ENCODE data around the gene FIGNL2.
"Not testable (repeated sequence)": the region's sequence is repeated elsewhere in the genome, so short reads cannot be mapped to it uniquely, and the experiment has no call there.

FIGNL2 gene

GRCh38 chr12:51848326-51848727 lies at the start of gene FIGNL2:
Gene FIGNL2, minus strand, starts transcription at chr12:51848718. Its CDS starts 26,305 bp downstream, at chr12:51822413.
- no peak for DNase-seq

- no peak for DNase-seq
Observed at GRCh38 chr12:51897181-51897580, 48.7 kb upstream of the FIGNL2 start.

GRCh38 chr12:51896236-51896635 lies 47.7 kb upstream of the FIGNL2 start:
- DNase-seq: no peak

- DNase-seq: no peak
Observed at GRCh38 chr12:51895378-51896135, 47.0 kb upstream of the FIGNL2 start.

- DNase-seq: no peak
Observed at GRCh38 chr12:51893786-51894185, 45.3 kb upstream of the FIGNL2 start.

GRCh38 chr12:51891843-51892242 lies 43.3 kb upstream of the FIGNL2 start:
- DNase-seq: no peak

- no peak for DNase-seq
Observed at GRCh38 chr12:51890511-51891171, 42.1 kb upstream of the FIGNL2 start.

GRCh38 chr12:51890133-51890464 lies 41.6 kb upstream of the FIGNL2 start:
- no peak for DNase-seq

GRCh38 chr12:51889216-51890132 lies 41.0 kb upstream of the FIGNL2 start:
- DNase-seq: no peak

GRCh38 chr12:51888316-51889215 lies 40.0 kb upstream of the FIGNL2 start:
- DNase-seq: no peak

GRCh38 chr12:51887476-51888315 lies 39.2 kb upstream of the FIGNL2 start, which contains the start of gene ANKRD33:
Gene ANKRD33, plus strand, starts transcription at chr12:51888103. Its CDS starts 84 bp downstream, at chr12:51888187.
- no peak for DNase-seq

- DNase-seq: peak; percentile 17 to 80
Observed at GRCh38 chr12:51886021-51886710, 37.6 kb upstream of the FIGNL2 start.

GRCh38 chr12:51885294-51886020 lies 36.9 kb upstream of the FIGNL2 start:
- not testable (repeated sequence) for DNase-seq

- no peak for DNase-seq
Observed at GRCh38 chr12:51884676-51885229, 36.2 kb upstream of the FIGNL2 start.

GRCh38 chr12:51883998-51884675 lies 35.6 kb upstream of the FIGNL2 start:
- DNase-seq: no peak

GRCh38 chr12:51883295-51883694 lies 34.8 kb upstream of the FIGNL2 start:
- DNase-seq: no peak

GRCh38 chr12:51879102-51879501 lies 30.6 kb upstream of the FIGNL2 start:
- DNase-seq: no peak

GRCh38 chr12:51874486-51874885 lies 26.0 kb upstream of the FIGNL2 start:
- no peak for DNase-seq

GRCh38 chr12:51874000-51874399 lies 25.5 kb upstream of the FIGNL2 start:
- DNase-seq: no peak

Measured in bone marrow (tissue), 2 donors.